Measurements from ENCODE around the gene FANK1.

Gene FANK1

DNA sequence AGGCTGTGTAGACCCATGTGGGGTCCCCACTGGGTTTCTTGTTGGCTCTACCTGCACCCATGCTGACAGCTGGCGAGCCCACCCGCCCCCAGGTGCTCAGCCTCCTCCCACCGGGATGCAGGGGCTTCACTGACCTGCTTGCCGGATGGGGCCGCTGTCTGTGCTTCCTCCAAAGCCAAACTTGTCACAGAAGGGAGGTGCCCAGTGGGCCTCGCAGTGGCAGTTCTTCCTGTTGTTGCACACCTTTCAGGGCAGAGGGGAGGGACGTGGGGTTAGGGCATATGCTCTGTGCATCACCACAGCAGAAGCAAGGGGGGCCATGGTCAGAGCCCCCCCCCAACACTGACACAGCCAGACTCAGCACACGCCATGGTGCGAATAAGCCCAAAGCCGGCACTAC is 146.5 kb downstream of the FANK1 start:
- no peak overlapping the region for H2AFZ ChIP-seq (ENCODE audit: insufficient read depth, low read length, poor library complexity)
- H2AK5ac ChIP-seq (ENCODE audit: low read length): no peak overlapping the region
- H2BK5ac ChIP-seq (ENCODE audit: low read depth, low read length, poor library complexity): no peak overlapping the region
- no peak overlapping the region for H4K91ac ChIP-seq (ENCODE audit: low read depth, low read length)
- H3K14ac ChIP-seq (ENCODE audit: low read length): no peak overlapping the region
- no peak overlapping the region for H3K4me2 ChIP-seq (ENCODE audit: low read length)
- no peak overlapping the region for H4K8ac ChIP-seq (ENCODE audit: low read depth, low read length)
- no peak overlapping the region for H2BK120ac ChIP-seq (ENCODE audit: insufficient read depth, low read length, poor library complexity)
- peaks cover 0 to 8% of the 10 kb centered on the region in 2 experiments for H3K4me1 ChIP-seq (ENCODE audit: control insufficient read depth in 1 of 2, insufficient read depth in 2 of 2, low read length in 2 of 2)
- H3K9me3 ChIP-seq (ENCODE audit: insufficient read depth, low read depth, low read length): peaks cover 8% of the 10 kb centered on the region
- H3K27me3 ChIP-seq (ENCODE audit: insufficient read depth, low read length): no peaks in the 10 kb centered on the region
- H3K36me3 ChIP-seq (ENCODE audit: control insufficient read depth in 1 of 2, insufficient read depth in 2 of 2, low read length in 2 of 2): peaks cover 0 to 2% of the 10 kb centered on the region in 2 experiments
- no peak overlapping the region for H3K23ac ChIP-seq (ENCODE audit: low read length)
- no peaks in the 10 kb centered on the region for H3K79me1 ChIP-seq (ENCODE audit: low read length)
- H3K79me2 ChIP-seq (ENCODE audit: control insufficient read depth, insufficient read depth, low read length, poor library complexity): no peaks in the 10 kb centered on the region
- no peak overlapping the region for H4K12ac ChIP-seq (ENCODE audit: low read depth, low read length)
- no CpG with 5 or more reads among the region's 10 CpGs for WGBS (ENCODE audit: extremely low coverage, insufficient coverage, insufficient read length)
- no peak overlapping the region for H3K18ac ChIP-seq (ENCODE audit: low read length)
- no peak overlapping the region for H3K4ac ChIP-seq (ENCODE audit: low read depth, low read length)
- DNase-seq: no peak
- peak overlapping the region; percentile 26 for H3K4me3 ChIP-seq (ENCODE audit: low read depth, low read length)
- H2BK12ac ChIP-seq (ENCODE audit: low read length): no peak overlapping the region
- no peak overlapping the region for H3K9ac ChIP-seq (ENCODE audit: low read length)
- no peak overlapping the region for H3K27ac ChIP-seq (ENCODE audit: low read depth, low read length)

- Histone ChIP-seq H3K18ac (ENCODE audit: low read length) (no peak overlapping the region), H2BK120ac (ENCODE audit: insufficient read depth, low read length, poor library complexity) (no peak overlapping the region), H4K91ac (ENCODE audit: low read depth, low read length) (no peak overlapping the region), H3K4me2 (ENCODE audit: low read length) (no peak overlapping the region), H3K79me2 (ENCODE audit: control insufficient read depth, insufficient read depth, low read length, poor library complexity) (no peaks in the 10 kb centered on the region), H4K8ac (ENCODE audit: low read depth, low read length) (no peak overlapping the region), H2AFZ (ENCODE audit: insufficient read depth, low read length, poor library complexity) (no peak overlapping the region), H3K4me3 (ENCODE audit: low read depth, low read length) (peak overlapping the region; percentile 26), H3K14ac (ENCODE audit: low read length) (no peak overlapping the region), H3K36me3 (ENCODE audit: control insufficient read depth in 1 of 2, insufficient read depth in 2 of 2, low read length in 2 of 2) (peaks cover 0 to 2% of the 10 kb centered on the region in 2 experiments), H3K23ac (ENCODE audit: low read length) (no peak overlapping the region), H3K79me1 (ENCODE audit: low read length) (no peaks in the 10 kb centered on the region), H3K27me3 (ENCODE audit: insufficient read depth, low read length) (no peaks in the 10 kb centered on the region), H2AK5ac (ENCODE audit: low read length) (no peak overlapping the region), H2BK12ac (ENCODE audit: low read length) (no peak overlapping the region), H3K4ac (ENCODE audit: low read depth, low read length) (no peak overlapping the region), H4K12ac (ENCODE audit: low read depth, low read length) (no peak overlapping the region), H2BK5ac (ENCODE audit: low read depth, low read length, poor library complexity) (no peak overlapping the region), H3K9me3 (ENCODE audit: insufficient read depth, low read depth, low read length) (peaks cover 6% of the 10 kb centered on the region), H3K9ac (ENCODE audit: low read length) (no peak overlapping the region), H3K27ac (ENCODE audit: low read depth, low read length) (no peak overlapping the region), H3K4me1 (ENCODE audit: control insufficient read depth in 1 of 2, insufficient read depth in 2 of 2, low read length in 2 of 2) (peaks cover 0 to 8% of the 10 kb centered on the region in 2 experiments)
- no peak for DNase-seq
- no CpG with 5 or more reads among the region's 10 CpGs for WGBS (ENCODE audit: extremely low coverage, insufficient coverage, insufficient read length)
Observed at GRCh38 chr10:126043389-126043788, 147.0 kb downstream of the FANK1 start.

DNA sequence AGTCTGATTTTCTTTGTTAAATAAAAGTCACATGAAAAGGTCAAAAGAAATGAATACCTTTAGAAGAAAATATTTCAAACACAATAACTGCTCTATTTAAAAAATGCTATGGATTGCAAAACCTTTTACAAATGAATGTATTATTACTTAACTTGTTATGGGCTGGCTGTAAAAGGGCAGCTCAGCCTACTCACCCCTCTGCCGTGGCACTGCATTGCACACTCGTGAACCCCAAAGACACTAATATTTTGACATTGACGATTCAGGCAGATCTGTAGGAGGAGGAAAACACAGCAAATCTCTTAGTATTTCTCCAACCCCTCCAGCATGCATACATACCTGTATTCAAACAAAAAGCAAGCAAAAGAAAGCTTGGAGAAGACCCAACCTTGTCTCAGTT is 149.5 kb downstream of the FANK1 start:
- Histone ChIP-seq H2AK5ac (ENCODE audit: low read length) (no peak overlapping the region), H3K4me1 (ENCODE audit: control insufficient read depth in 1 of 2, insufficient read depth in 2 of 2, low read length in 2 of 2) (peaks cover 0 to 8% of the 10 kb centered on the region in 2 experiments), H3K4ac (ENCODE audit: low read depth, low read length) (no peak overlapping the region), H4K12ac (ENCODE audit: low read depth, low read length) (no peak overlapping the region), H2BK5ac (ENCODE audit: low read depth, low read length, poor library complexity) (no peak overlapping the region), H3K4me3 (ENCODE audit: low read depth, low read length) (no peak overlapping the region), H3K27ac (ENCODE audit: low read depth, low read length) (no peak overlapping the region), H4K8ac (ENCODE audit: low read depth, low read length) (no peak overlapping the region), H3K14ac (ENCODE audit: low read length) (no peak overlapping the region), H2BK12ac (ENCODE audit: low read length) (no peak overlapping the region), H3K18ac (ENCODE audit: low read length) (no peak overlapping the region), H2AFZ (ENCODE audit: insufficient read depth, low read length, poor library complexity) (no peak overlapping the region), H3K79me1 (ENCODE audit: low read length) (no peaks in the 10 kb centered on the region), H2BK120ac (ENCODE audit: insufficient read depth, low read length, poor library complexity) (no peak overlapping the region), H3K9ac (ENCODE audit: low read length) (no peak overlapping the region), H3K23ac (ENCODE audit: low read length) (no peak overlapping the region), H3K27me3 (ENCODE audit: insufficient read depth, low read length) (no peaks in the 10 kb centered on the region), H3K36me3 (ENCODE audit: control insufficient read depth in 1 of 2, insufficient read depth in 2 of 2, low read length in 2 of 2) (peaks cover 0 to 1% of the 10 kb centered on the region in 2 experiments), H3K79me2 (ENCODE audit: control insufficient read depth, insufficient read depth, low read length, poor library complexity) (no peaks in the 10 kb centered on the region), H4K91ac (ENCODE audit: low read depth, low read length) (no peak overlapping the region), H3K4me2 (ENCODE audit: low read length) (no peak overlapping the region), H3K9me3 (ENCODE audit: insufficient read depth, low read depth, low read length) (peaks cover 4% of the 10 kb centered on the region)
- no peak for DNase-seq
- no CpG with 5 or more reads among the region's 3 CpGs for WGBS (ENCODE audit: extremely low coverage, insufficient coverage, insufficient read length)

DNA sequence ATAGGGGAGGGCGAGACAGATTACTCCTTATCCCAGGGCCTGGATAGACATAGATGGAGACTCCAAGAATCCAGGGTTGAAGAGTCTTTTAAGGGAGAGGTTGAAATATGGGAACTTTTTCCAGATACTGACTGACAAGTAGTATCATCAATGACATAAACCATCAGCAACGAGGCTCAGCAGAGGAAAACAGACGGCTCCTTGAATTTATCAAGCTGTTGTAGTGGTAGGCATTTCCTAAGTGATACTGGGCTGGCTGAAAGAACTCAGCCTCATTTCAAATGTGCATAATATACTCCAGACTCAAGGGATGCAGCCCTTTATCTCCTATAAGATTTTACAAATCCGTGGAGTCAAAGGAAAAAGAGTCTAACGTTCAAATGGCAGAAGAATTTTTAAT is 150.5 kb downstream of the FANK1 start:
- H2BK120ac ChIP-seq (ENCODE audit: insufficient read depth, low read length, poor library complexity): no peak overlapping the region
- H3K36me3 ChIP-seq (ENCODE audit: control insufficient read depth in 1 of 2, insufficient read depth in 2 of 2, low read length in 2 of 2): no peaks in the 10 kb centered on the region

More for the DNA sequence above, 150.5 kb downstream of the FANK1 start:
- Histone ChIP-seq H3K27ac (ENCODE audit: low read depth, low read length) (no peak overlapping the region), H2AFZ (ENCODE audit: insufficient read depth, low read length, poor library complexity) (no peak overlapping the region), H3K79me1 (ENCODE audit: low read length) (no peaks in the 10 kb centered on the region), H3K23ac (ENCODE audit: low read length) (no peak overlapping the region), H3K9me3 (ENCODE audit: insufficient read depth, low read depth, low read length) (peaks cover 4% of the 10 kb centered on the region), H3K79me2 (ENCODE audit: control insufficient read depth, insufficient read depth, low read length, poor library complexity) (no peaks in the 10 kb centered on the region), H3K4me1 (ENCODE audit: control insufficient read depth in 1 of 2, insufficient read depth in 2 of 2, low read length in 2 of 2) (peaks cover 0 to 4% of the 10 kb centered on the region in 2 experiments), H3K4ac (ENCODE audit: low read depth, low read length) (no peak overlapping the region), H4K12ac (ENCODE audit: low read depth, low read length) (no peak overlapping the region), H2BK5ac (ENCODE audit: low read depth, low read length, poor library complexity) (no peak overlapping the region), H3K4me2 (ENCODE audit: low read length) (no peak overlapping the region), H4K8ac (ENCODE audit: low read depth, low read length) (no peak overlapping the region), H4K91ac (ENCODE audit: low read depth, low read length) (no peak overlapping the region), H3K14ac (ENCODE audit: low read length) (no peak overlapping the region), H2BK12ac (ENCODE audit: low read length) (no peak overlapping the region), H3K18ac (ENCODE audit: low read length) (no peak overlapping the region), H2AK5ac (ENCODE audit: low read length) (no peak overlapping the region), H3K4me3 (ENCODE audit: low read depth, low read length) (no peak overlapping the region), H3K27me3 (ENCODE audit: insufficient read depth, low read length) (no peaks in the 10 kb centered on the region), H3K9ac (ENCODE audit: low read length) (no peak overlapping the region)
- WGBS (ENCODE audit: extremely low coverage, insufficient coverage, insufficient read length): no CpG with 5 or more reads among the region's 5 CpGs
- DNase-seq: no peak

Measured in trophoblast cell (in vitro differentiated cells and primary cell).